SH-SY5Y (cell line): ENCODE data around the gene TTF2.

ENCODE experiments used
- GATA2 ChIP-seq: IDR thresholded peaks from 2 replicates; pipeline ENCODE4 v1.6.1; 2011; ENCODE audit warnings: mild to moderate bottlenecking, low read depth, low read length
- GATA3 ChIP-seq: IDR thresholded peaks from 2 replicates; pipeline ENCODE4 v1.6.1; 2011; ENCODE audit warnings: low read depth, mild to moderate bottlenecking, low read length, moderate library complexity

The TTF2 gene

GRCh38 chr1:117116090-117116783 lies 56.1 kb downstream of the TTF2 start:
- TF ChIP-seq GATA2 (no peak), GATA3 (no peak)

GRCh38 chr1:117116784-117117130 lies 56.6 kb downstream of the TTF2 start:
- TF ChIP-seq GATA2, result no peak

DNA sequence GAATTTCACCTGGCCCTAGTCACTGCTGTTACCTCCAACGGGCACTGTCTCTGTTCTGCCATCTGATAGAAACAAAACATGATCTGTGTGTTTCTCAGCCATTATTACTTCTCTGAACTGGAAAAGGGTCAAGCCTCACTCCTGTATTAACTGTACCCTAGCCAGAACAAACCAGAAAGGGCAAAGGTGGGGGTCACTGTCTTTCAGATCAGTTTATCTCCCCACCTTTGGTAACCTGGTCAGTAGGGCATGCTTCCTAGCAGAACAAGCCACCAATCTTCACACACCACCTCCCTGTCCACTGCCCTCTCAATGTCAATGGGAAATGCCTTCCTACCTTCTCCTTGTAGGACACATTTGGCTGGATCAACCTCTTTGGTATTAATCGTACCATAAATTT lies 57.6 kb downstream of the TTF2 start:
- TF ChIP-seq GATA3 (no peak), GATA2 (no peak)

DNA sequence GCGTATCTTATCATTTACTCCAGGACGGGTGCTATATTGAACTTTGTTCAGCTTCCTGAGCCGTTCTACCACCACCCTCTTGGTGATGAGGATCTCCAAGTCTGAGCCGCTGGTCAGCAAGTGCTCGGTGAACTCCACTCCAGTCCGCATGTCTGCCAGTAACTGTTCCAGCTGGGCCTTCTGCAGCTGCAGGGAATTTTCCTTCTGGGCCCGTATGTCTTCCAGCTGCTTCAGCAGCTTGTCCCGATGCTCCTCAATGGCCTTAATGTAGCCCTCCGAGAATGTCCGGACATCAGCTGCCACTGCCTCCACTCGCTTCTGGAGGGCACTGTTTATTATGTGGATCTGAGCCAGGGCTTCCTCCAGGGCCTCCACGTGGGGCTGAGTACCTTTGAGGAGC lies 58.0 kb downstream of the TTF2 start:
- no peak for TF ChIP-seq GATA3

DNA sequence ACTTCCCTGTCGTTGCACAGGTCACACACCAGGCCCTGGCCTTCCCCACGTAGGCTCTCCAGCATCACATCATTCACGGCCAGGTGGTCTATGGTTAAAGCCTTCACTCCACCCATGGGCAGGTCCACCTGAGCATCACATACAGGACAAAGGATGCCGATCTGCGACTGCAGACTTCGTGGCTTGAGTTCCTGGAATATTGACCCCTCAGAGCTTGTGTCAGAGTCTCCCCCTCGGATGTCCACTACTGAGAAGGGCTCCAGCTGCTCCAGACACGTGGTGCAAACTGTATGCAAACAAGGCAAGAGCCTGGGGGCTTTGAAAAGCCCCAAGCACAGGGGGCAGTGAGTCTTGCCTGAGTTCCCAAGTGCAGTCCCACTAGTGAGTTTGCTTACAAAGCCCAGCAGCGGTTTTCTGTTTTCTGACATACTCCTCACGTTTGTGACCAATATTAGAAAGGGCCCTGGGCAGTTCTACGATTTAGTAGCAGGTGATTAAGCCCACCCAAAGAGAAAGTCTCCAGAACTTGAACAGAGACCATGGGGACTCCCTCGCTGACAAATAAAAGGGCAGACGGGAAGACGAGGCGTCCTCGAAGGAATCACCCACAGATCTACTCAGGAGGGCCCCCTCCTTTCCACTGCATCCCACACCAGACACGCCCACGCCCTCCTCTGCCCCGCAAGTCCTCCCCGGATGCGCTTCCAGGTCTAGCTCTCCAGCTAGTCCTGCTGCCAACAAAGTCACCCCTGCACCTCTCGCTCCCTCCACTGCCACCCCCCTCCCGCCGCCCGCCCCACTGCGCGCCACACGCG lies 60.9 kb downstream of the TTF2 start:
- TF ChIP-seq GATA2, result no peak
- no peak for TF ChIP-seq GATA3

GRCh38 chr1:117121589-117122329 lies 61.6 kb downstream of the TTF2 start, which contains the start of gene TRIM45:
Gene TRIM45 (minus strand): TSS chr1:117121749. CDS start chr1:117121201, 548 bp downstream.
- TF ChIP-seq GATA2 (no peak), GATA3 (no peak)

- TF ChIP-seq GATA3 (no peak), GATA2 (no peak)
Measured at GRCh38 chr1:117122330-117123025, 62.4 kb downstream of the TTF2 start.

GRCh38 chr1:117123274-117123673 lies 63.1 kb downstream of the TTF2 start:
- TF ChIP-seq GATA2, result no peak
- no peak for TF ChIP-seq GATA3

DNA sequence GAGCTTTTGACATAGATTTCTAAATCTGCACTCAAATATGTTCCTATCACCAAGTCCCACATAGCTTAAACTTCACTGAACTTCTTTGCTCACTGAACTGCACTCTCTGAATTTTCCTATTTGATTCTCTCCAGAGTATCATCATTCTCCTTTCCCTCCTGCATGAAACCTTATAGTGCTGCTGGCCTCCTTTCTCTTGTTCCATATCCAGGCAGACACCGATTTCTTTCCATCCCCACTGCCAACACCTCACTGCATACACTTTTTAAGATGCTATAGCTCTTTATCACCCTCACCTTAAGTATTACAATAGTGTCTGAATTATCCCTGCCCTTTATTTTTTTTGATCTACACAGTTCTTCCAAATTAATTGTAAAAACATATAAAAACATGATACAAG lies 64.5 kb downstream of the TTF2 start:
- no peak for TF ChIP-seq GATA3

DNA sequence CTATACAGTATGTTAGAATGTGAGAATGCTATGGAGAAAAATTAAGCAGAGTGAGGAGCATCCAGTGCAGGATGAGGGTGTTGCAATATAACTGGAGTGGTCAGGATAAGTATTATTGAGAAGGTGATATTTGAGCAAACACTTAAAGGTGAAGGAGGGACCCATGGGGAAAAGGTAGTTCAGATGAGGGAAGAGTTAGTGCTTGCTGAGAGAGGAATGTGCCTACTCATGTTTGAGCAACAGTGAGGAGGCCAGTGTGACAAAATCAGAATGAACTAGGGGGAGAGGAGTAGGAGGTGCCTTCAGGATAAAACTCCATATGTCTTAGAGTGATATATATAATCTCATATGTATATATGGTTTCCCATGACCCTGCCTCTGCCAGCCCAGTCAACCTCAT lies 67.7 kb downstream of the TTF2 start:
- TF ChIP-seq GATA2, result no peak
- no peak for TF ChIP-seq GATA3

DNA sequence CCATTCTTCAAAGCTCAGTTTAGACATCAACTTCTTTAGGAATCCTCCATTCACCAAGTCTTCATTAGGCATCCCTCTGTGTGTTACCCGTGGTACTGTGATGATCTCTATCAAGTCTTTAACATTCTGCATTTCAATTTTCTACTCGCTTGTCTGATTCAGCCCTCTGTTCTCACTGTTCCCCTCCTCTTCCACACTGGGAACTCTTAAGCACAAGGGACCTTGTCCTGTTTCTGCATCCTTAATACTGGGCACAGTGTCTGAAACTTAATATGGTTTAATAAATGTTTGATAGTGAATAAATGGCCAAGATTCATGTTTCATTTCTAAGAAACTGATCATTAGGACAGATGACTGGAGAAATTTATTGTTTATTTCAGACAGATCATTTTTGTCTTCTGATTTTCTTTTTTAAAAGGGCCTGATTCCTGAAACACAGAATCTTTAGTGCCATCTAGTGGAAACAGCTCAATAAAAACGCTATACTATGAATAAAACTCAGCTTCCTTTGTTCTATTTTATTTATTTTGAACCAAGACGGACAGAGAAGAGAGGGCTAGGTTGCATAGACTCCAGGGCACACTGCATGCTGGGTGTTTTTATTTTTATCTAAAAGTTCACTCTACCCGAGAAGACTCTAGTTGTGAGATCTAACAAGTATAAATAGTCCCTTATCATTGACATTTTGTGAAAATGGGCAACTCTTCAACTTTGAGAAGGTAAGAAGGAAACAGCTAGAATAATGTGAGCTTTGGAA lies 68.4 kb downstream of the TTF2 start:
- TF ChIP-seq GATA3 (no peak), GATA2 (no peak)

DNA sequence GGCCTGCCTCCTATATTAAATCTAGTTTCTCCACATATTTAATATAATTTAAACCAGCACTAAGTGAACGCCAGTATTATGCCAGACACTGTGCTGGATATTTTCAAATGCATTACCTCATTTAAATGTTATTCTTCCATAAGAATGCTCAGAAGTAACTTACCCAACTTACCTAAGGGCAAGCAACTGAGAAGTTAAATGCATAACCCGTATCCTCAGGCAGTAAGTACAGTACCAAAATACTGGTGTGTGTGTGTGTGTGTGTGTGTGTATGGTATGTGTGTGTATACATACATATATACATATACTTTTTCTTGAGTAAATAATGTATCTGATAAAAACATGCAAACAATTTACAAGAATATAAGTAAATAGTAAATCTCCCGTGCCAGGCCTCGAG lies 70.4 kb downstream of the TTF2 start:
- TF ChIP-seq GATA3 (no peak), GATA2 (no peak)

DNA sequence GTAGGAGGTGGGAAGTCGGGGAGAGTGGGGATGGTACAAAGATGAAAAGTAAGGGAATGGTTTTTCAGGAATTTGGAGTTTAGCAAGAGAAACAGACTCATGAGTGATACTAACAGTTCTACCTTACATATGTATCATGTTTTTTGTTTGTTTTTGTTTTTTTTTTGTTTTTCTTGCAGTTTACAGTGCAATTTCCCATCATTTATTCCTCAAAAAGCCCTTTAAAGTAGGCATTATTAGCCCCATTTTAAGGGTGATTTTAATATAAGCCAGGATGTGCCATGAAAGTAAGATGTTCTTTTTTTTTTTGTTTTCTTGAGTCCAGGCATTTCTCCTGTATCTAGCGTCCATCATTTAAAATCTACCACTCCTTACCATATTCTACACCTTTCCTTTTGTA lies 75.2 kb downstream of the TTF2 start:
- TF ChIP-seq GATA2 (no peak), GATA3 (no peak)
